HL-60 (cell line): ENCODE data around the gene CSF3.

Experiments
- DNase-seq, 2 experiments: peaks; one replicate each; pipeline ENCODE4 v3.0.0-alpha.2; 2010 to 2020; ENCODE audit warnings: low read depth in 1 of 2, low spot score in 1 of 2
- H3K27ac ChIP-seq: fragments of 250-450 bp; sonication (Bioruptor Pico); replicated peaks from 2 replicates; pipeline ENCODE4 v1.5.1; 2020; ENCODE audit warnings: mild to moderate bottlenecking, moderate library complexity
- H3K27me3 ChIP-seq: fragments of 250-450 bp; sonication (Bioruptor Pico); 2 replicates; pipeline ENCODE4 v1.5.1; 2021; ENCODE audit warnings: mild to moderate bottlenecking, moderate library complexity; ENCODE audit not compliant: insufficient read depth, poor library complexity, severe bottlenecking
- H3K4me3 ChIP-seq: replicated peaks from 2 replicates; pipeline ENCODE4 v1.5.1; 2011; ENCODE audit warnings: mild to moderate bottlenecking, control low read depth, low read length; ENCODE audit not compliant: insufficient read depth
- GABPA ChIP-seq: IDR thresholded peaks from 2 replicates; pipeline ENCODE4 v1.6.1; 2012; ENCODE audit warnings: low read depth
- POLR2AphosphoS5 ChIP-seq: IDR thresholded peaks from 2 replicates; pipeline ENCODE4 v1.6.1; 2012; ENCODE audit warnings: low read depth
- REST ChIP-seq: IDR thresholded peaks from 2 replicates; pipeline ENCODE4 v1.6.1; 2012; ENCODE audit warnings: low read depth; ENCODE audit not compliant: insufficient replicate concordance
- SPI1 ChIP-seq: IDR thresholded peaks from 2 replicates; pipeline ENCODE4 v1.6.1; 2012; ENCODE audit warnings: low read depth, mild to moderate bottlenecking, borderline replicate concordance
- TF ChIP-seq, protein P1 (sequence below): IDR thresholded peaks from one replicate; pipeline ENCODE4 v1.5.1; 2011; ENCODE audit warnings: low read length, control low read depth, inconsistent platforms; ENCODE audit not compliant: insufficient read depth

The CSF3 gene

GRCh38 chr17:40038882-40039513, 23.8 kb downstream of the CSF3 start:
- H3K4me3 ChIP-seq: no peak overlapping the region
- H3K27ac ChIP-seq: no peak overlapping the region
- DNase-seq: no peak
- H3K27me3 ChIP-seq: no peaks in the 10 kb centered on the region
- TF ChIP-seq REST: no peak
- no peak for TF ChIP-seq POLR2AphosphoS5
- TF ChIP-seq SPI1: no peak
- TF ChIP-seq, protein P1, sequence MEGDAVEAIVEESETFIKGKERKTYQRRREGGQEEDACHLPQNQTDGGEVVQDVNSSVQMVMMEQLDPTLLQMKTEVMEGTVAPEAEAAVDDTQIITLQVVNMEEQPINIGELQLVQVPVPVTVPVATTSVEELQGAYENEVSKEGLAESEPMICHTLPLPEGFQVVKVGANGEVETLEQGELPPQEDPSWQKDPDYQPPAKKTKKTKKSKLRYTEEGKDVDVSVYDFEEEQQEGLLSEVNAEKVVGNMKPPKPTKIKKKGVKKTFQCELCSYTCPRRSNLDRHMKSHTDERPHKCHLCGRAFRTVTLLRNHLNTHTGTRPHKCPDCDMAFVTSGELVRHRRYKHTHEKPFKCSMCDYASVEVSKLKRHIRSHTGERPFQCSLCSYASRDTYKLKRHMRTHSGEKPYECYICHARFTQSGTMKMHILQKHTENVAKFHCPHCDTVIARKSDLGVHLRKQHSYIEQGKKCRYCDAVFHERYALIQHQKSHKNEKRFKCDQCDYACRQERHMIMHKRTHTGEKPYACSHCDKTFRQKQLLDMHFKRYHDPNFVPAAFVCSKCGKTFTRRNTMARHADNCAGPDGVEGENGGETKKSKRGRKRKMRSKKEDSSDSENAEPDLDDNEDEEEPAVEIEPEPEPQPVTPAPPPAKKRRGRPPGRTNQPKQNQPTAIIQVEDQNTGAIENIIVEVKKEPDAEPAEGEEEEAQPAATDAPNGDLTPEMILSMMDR: no peak
- no peak for TF ChIP-seq GABPA

- TF ChIP-seq REST (no peak), SPI1 (no peak), POLR2AphosphoS5 (no peak), GABPA (no peak)
- TF ChIP-seq, protein P1: no peak
- H3K4me3 ChIP-seq: no peak overlapping the region
- DNase-seq: no peak
- H3K27me3 ChIP-seq: no peaks in the 10 kb centered on the region
- H3K27ac ChIP-seq: no peak overlapping the region
These were observed 26.0 kb downstream of the CSF3 start for GRCh38 chr17:40041196-40041595.

DNA sequence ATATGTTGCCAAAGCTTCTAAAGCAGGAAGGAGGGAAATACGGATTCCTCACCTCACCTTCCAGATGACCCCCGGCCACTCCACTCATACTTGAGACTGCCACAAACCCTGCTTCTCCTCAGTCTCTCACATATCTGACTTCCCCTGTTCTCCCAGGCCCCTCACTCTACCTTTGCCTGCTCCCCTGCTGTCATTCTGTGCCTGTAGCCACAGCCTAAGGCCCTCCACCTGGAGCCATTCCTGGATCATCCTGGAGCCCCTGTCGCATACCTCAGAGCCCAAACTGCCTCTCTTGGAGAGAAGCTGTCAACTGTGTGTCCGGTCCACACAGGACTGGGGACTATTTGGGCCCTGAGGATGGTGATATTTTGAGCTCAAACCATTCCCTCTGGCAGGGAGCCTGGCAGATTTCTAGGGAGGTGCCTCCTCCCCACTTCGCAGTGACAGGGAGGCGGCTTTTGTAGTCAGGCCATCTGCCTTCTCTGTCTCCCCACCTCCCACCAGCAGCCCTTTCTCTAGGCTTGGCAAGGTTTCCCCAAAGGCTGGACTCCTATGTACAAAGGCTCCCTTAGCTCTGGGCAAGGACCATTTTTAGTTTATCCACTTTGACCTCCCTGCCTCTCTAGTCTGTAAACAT, 41.3 kb downstream of the CSF3 start:
- no peak overlapping the region for H3K27ac ChIP-seq
- H3K4me3 ChIP-seq: no peak overlapping the region
- no peak for TF ChIP-seq GABPA
- TF ChIP-seq POLR2AphosphoS5: no peak
- TF ChIP-seq, protein P1: no peak
- no peak for TF ChIP-seq SPI1
- TF ChIP-seq REST: no peak
- DNase-seq: no peak
- H3K27me3 ChIP-seq: no peaks in the 10 kb centered on the region
